Loucy (cell line): ENCODE measurements around the gene SYNGR1.

ENCODE experiments used
- H2AFZ ChIP-seq: fragments of 200-600 bp; sonication (generic); 2 replicates; pipeline ENCODE4 v1.6.0; 2016; ENCODE audit warnings: antibody characterized with exemption, mild to moderate bottlenecking, low read length, moderate library complexity
- H3F3A ChIP-seq: fragments of 200-600 bp; 2 replicates; pipeline ENCODE4 v1.6.0; 2016; ENCODE audit warnings: antibody characterized with exemption, low read depth, mild to moderate bottlenecking
- H3K27me3 ChIP-seq: fragments of 200-600 bp; sonication (generic); 2 replicates; pipeline ENCODE4 v1.6.1; 2014; ENCODE audit warnings: low read length, mild to moderate bottlenecking; ENCODE audit not compliant: insufficient read depth, poor library complexity, severe bottlenecking
- H3K36me3 ChIP-seq: fragments of 200-600 bp; sonication (generic); 2 replicates; pipeline ENCODE4 v1.6.1; 2016; ENCODE audit warnings: low read length; ENCODE audit not compliant: insufficient read depth
- H3K4me1 ChIP-seq: fragments of 200-600 bp; sonication (generic); 2 replicates; pipeline ENCODE4 v1.5.1; 2014; ENCODE audit warnings: low read length, mild to moderate bottlenecking; ENCODE audit not compliant: insufficient read depth, poor library complexity, severe bottlenecking
- H3K4me2 ChIP-seq: fragments of 200-600 bp; sonication (generic); 2 replicates; pipeline ENCODE4 v1.6.0; 2014; ENCODE audit warnings: antibody characterized with exemption, low read length, low read depth, mild to moderate bottlenecking; ENCODE audit not compliant: poor library complexity, severe bottlenecking
- H3K4me3 ChIP-seq: fragments of 200-600 bp; sonication (generic); 2 replicates; pipeline ENCODE4 v1.5.1; 2014; ENCODE audit warnings: low read length, mild to moderate bottlenecking, mixed read lengths; ENCODE audit not compliant: poor library complexity, severe bottlenecking
- H3K79me2 ChIP-seq: fragments of 200-600 bp; sonication (generic); 2 replicates; pipeline ENCODE4 v1.6.1; 2014; ENCODE audit warnings: low read length; ENCODE audit not compliant: insufficient read depth
- H3K9ac ChIP-seq: fragments of 200-600 bp; sonication (generic); 2 replicates; pipeline ENCODE4 v1.6.0; 2014; ENCODE audit warnings: mild to moderate bottlenecking, low read depth, low read length, moderate library complexity; ENCODE audit not compliant: poor library complexity, severe bottlenecking
- H3K9me2 ChIP-seq: fragments of 200-600 bp; sonication (generic); replicated peaks from 2 replicates; pipeline ENCODE4 v1.6.1; 2016; ENCODE audit warnings: low read depth, low read length, mixed read lengths
- H3K9me3 ChIP-seq: fragments of 200-600 bp; sonication (generic); 2 replicates; pipeline ENCODE4 v1.6.1; 2014; ENCODE audit warnings: mild to moderate bottlenecking, antibody characterized with exemption, low read length, low read depth; ENCODE audit not compliant: insufficient read depth
- H4K20me1 ChIP-seq: fragments of 200-600 bp; sonication (generic); 2 replicates; pipeline ENCODE4 v1.6.0; 2014; ENCODE audit warnings: antibody characterized with exemption, low read length, mild to moderate bottlenecking; ENCODE audit not compliant: insufficient read depth, poor library complexity, severe bottlenecking
- CTCF ChIP-seq: fragments of 200-600 bp; sonication (generic); conservative IDR thresholded peaks from 2 replicates; pipeline ENCODE4 v1.5.1; 2014; ENCODE audit warnings: mild to moderate bottlenecking, antibody characterized with exemption, low read length
- EZH2phosphoT487 ChIP-seq: fragments of 200-600 bp; IDR thresholded peaks from 2 replicates; pipeline ENCODE4 v1.6.1; 2018; ENCODE audit warnings: antibody characterized with exemption, mild to moderate bottlenecking, moderate library complexity, borderline replicate concordance

The SYNGR1 gene

GRCh38 chr22:39361496-39361895 lies 11.7 kb downstream of the SYNGR1 start:
- H3K4me1 ChIP-seq, result no peaks in the 10 kb centered on the region
- no peaks in the 10 kb centered on the region for H3K36me3 ChIP-seq
- no peak overlapping the region for H2AFZ ChIP-seq
- H3K9me2 ChIP-seq, result no peaks in the 10 kb centered on the region
- no peaks in the 10 kb centered on the region for H4K20me1 ChIP-seq
- H3K4me3 ChIP-seq, result no peak overlapping the region
- H3K79me2 ChIP-seq, result peaks cover 4% of the 10 kb centered on the region; the same call in 1 of the 2 replicates
- H3K9ac ChIP-seq, result no peak overlapping the region
- TF ChIP-seq CTCF, result no peak
- no peak for TF ChIP-seq EZH2phosphoT487
- no peaks in the 10 kb centered on the region for H3K27me3 ChIP-seq
- no peak overlapping the region for H3K4me2 ChIP-seq
- H3F3A ChIP-seq, result no peaks in the 10 kb centered on the region
- no peaks in the 10 kb centered on the region for H3K9me3 ChIP-seq

- no peak overlapping the region for H3K4me2 ChIP-seq
- H3K4me3 ChIP-seq, result no peak overlapping the region
These were observed 12.5 kb downstream of the SYNGR1 start for GRCh38 chr22:39362271-39362670.

DNA sequence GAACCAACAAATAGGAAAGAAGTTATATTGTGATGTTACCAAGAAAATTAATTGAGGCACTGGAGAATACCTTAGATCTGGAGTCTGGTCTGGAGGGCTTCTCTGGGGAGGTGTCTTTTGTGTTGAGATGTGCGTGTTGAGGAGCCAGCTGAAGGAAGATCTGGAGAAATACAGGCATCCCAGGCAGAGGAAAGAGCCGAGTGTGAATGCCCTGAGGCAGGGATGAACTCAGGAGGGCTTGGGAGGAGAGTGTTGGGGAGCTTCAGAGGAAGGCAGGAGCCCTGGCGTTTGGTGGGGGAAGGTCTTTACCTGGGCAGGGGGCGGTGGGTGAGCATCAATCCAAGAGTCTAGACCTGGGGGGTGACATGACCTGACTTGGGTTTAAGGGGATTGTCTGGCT lies 13.1 kb downstream of the SYNGR1 start:
- no peaks in the 10 kb centered on the region for H4K20me1 ChIP-seq
- TF ChIP-seq CTCF (no peak), EZH2phosphoT487 (no peak)
- H3K27me3 ChIP-seq, result no peaks in the 10 kb centered on the region
- no peak overlapping the region for H2AFZ ChIP-seq
- H3K36me3 ChIP-seq, result no peaks in the 10 kb centered on the region
- no peak overlapping the region for H3K9ac ChIP-seq
- H3K4me3 ChIP-seq, result no peak overlapping the region
- no peak overlapping the region for H3K4me2 ChIP-seq
- peaks cover 7% of the 10 kb centered on the region for H3K4me1 ChIP-seq
- no peaks in the 10 kb centered on the region; the same call in 1 of the 2 replicates for H3K79me2 ChIP-seq
- no peaks in the 10 kb centered on the region for H3K9me3 ChIP-seq
- H3F3A ChIP-seq, result no peaks in the 10 kb centered on the region
- no peaks in the 10 kb centered on the region for H3K9me2 ChIP-seq

More at GRCh38 chr22:39362271-39362670, 12.5 kb downstream of the SYNGR1 start:
- TF ChIP-seq EZH2phosphoT487 (no peak), CTCF (no peak)
- H3K27me3 ChIP-seq, result no peaks in the 10 kb centered on the region
- no peaks in the 10 kb centered on the region for H3K9me3 ChIP-seq
- H3K9me2 ChIP-seq, result no peaks in the 10 kb centered on the region
- H3K9ac ChIP-seq, result no peak overlapping the region
- peaks cover 7% of the 10 kb centered on the region for H3K4me1 ChIP-seq
- no peaks in the 10 kb centered on the region for H3F3A ChIP-seq
- H3K79me2 ChIP-seq, result no peaks in the 10 kb centered on the region; the same call in 1 of the 2 replicates
- no peak overlapping the region for H2AFZ ChIP-seq
- no peaks in the 10 kb centered on the region for H4K20me1 ChIP-seq
- no peaks in the 10 kb centered on the region for H3K36me3 ChIP-seq
